Peyer's patch (tissue), 4 donors: ENCODE data around the gene BAD. TPM values are rescaled to one million over a fixed set of nuclear protein-coding genes. Genes with fewer than 3 reads are reported as not detected.

Source experiments
- DNase-seq, 3 donors: peaks; one replicate each; pipeline ENCODE4 v3.0.0-alpha.2; 2017 to 2019
- H3K27ac ChIP-seq, 4 donors: fragments of 200-600 bp; sonication (generic); one replicate each; pipeline ENCODE4 v1.5.1; 2016 to 2019
- H3K27me3 ChIP-seq, 2 donors: fragments of 200-600 bp; sonication (generic); one replicate each; pipeline ENCODE4 v1.5.1; 2019
- H3K36me3 ChIP-seq, 3 donors: fragments of 200-600 bp; sonication (generic); one replicate each; pipeline ENCODE4 v1.5.1; 2016 to 2019
- H3K4me1 ChIP-seq, 4 donors: fragments of 200-600 bp; sonication (generic); one replicate each; pipeline ENCODE4 v1.5.1; 2016 to 2019
- H3K4me3 ChIP-seq, 4 donors: fragments of 200-600 bp; sonication (generic); 1 replicate in 3 of 4; 2 replicates in 1 of 4; pipeline ENCODE4 v1.5.1; 2016 to 2019; ENCODE audit warnings: mild to moderate bottlenecking in 1 of 4
- H3K9me3 ChIP-seq, 4 donors: fragments of 200-600 bp; sonication (generic); one replicate each; pipeline ENCODE4 v1.5.1; 2016 to 2019; ENCODE audit warnings: mild to moderate bottlenecking in 1 of 4
- CTCF ChIP-seq, 6 experiments: fragments of 450-650 bp in 4 of 6; fragments of 200-600 bp in 2 of 6; sonication (generic) in 1 of 6; IDR thresholded peaks; one replicate each; pipeline ENCODE4 v1.5.1; 2017 to 2019; ENCODE audit warnings: antibody characterized with exemption in 6 of 6, mild to moderate bottlenecking in 3 of 6, moderate library complexity in 1 of 6
- POLR2A ChIP-seq, 2 donors: fragments of 450-650 bp; IDR thresholded peaks; one replicate each; pipeline ENCODE4 v1.5.1; 2017; ENCODE audit warnings: antibody characterized with exemption in 2 of 2, mild to moderate bottlenecking in 2 of 2, moderate library complexity in 2 of 2
- total RNA-seq, 4 donors: library from RNA; depleted of rRNA; stranded (reverse); fragments of >200 nt; gene quantifications; one replicate each; pipeline ENCODE4 v1.1.0, GENCODE V29; 2016

Gene BAD
- total RNA-seq, 4 donors from 2014 or later: 57.4 to 91.8 (median 63.7) TPM

- Histone ChIP-seq H3K36me3 (peaks cover 0 to 26% (median 0%) of the 10 kb centered on the region in 3 donors), H3K4me3 (peak overlapping the region; percentile 76 to 95 (median 94)), H3K27ac (peak overlapping the region; percentile 98 to 100 (median 98)), H3K4me1 (peaks cover 0 to 61% (median 30%) of the 10 kb centered on the region in 4 donors), H3K27me3 (no peaks in the 10 kb centered on the region), H3K9me3 (no peaks in the 10 kb centered on the region)
- peak in 1 of 3 donors; percentile 72 for DNase-seq
- TF ChIP-seq CTCF (IDR thresholded peaks at IDR 0.05) (no peak), POLR2A (IDR thresholded peaks at IDR 0.05) (no peak)
These were observed 44.6 kb downstream of the BAD start for GRCh38 chr11:64239662-64240434.

- Histone ChIP-seq H3K36me3 (peaks cover 0 to 22% (median 0%) of the 10 kb centered on the region in 3 donors), H3K27ac (peak overlapping the region; percentile 41 to 100 (median 98)), H3K27me3 (no peaks in the 10 kb centered on the region), H3K9me3 (no peaks in the 10 kb centered on the region), H3K4me3 (no peak overlapping the region), H3K4me1 (peaks cover 0 to 58% (median 29%) of the 10 kb centered on the region in 4 donors)
- no peak for DNase-seq
- TF ChIP-seq CTCF (IDR thresholded peaks at IDR 0.05): no peak
- no peak for TF ChIP-seq POLR2A (IDR thresholded peaks at IDR 0.05)
These were observed 45.5 kb downstream of the BAD start for GRCh38 chr11:64238999-64239398.

GRCh38 chr11:64238076-64238475, 46.4 kb downstream of the BAD start:
- TF ChIP-seq CTCF (IDR thresholded peaks at IDR 0.05) (no peak), POLR2A (IDR thresholded peaks at IDR 0.05) (no peak)
- peak in 1 of 3 donors; percentile 61 for DNase-seq
- peaks cover 0 to 55% (median 35%) of the 10 kb centered on the region in 4 donors for H3K4me1 ChIP-seq
- no peaks in the 10 kb centered on the region for H3K9me3 ChIP-seq
- no peak overlapping the region for H3K4me3 ChIP-seq
- peaks cover 0 to 19% (median 0%) of the 10 kb centered on the region in 3 donors for H3K36me3 ChIP-seq
- no peaks in the 10 kb centered on the region for H3K27me3 ChIP-seq
- H3K27ac ChIP-seq: peak overlapping the region; percentile 34 to 100 (median 83)

- H3K27ac ChIP-seq: peak overlapping the region; percentile 34 to 100 (median 83)
- H3K27me3 ChIP-seq: no peaks in the 10 kb centered on the region
- H3K9me3 ChIP-seq: no peaks in the 10 kb centered on the region
- peaks cover 0 to 19% (median 0%) of the 10 kb centered on the region in 3 donors for H3K36me3 ChIP-seq
- H3K4me3 ChIP-seq: peak overlapping the region in 1 of 4 donors; percentile 22
- peaks cover 0 to 55% (median 32%) of the 10 kb centered on the region in 4 donors for H3K4me1 ChIP-seq
- DNase-seq: peak in 2 of 3 donors; percentile 84 to 85
- TF ChIP-seq CTCF (IDR thresholded peaks at IDR 0.05): peak in 3 of 6 experiments; percentile 10 to 22 (median 20)
- peak in 1 of 2 donors; percentile 22 for TF ChIP-seq POLR2A (IDR thresholded peaks at IDR 0.05)
These were observed 46.9 kb downstream of the BAD start for GRCh38 chr11:64237484-64237951.

GRCh38 chr11:64235437-64236161, 48.9 kb downstream of the BAD start:
- H3K9me3 ChIP-seq: no peaks in the 10 kb centered on the region
- H3K27me3 ChIP-seq: no peaks in the 10 kb centered on the region
- peaks cover 0 to 63% (median 32%) of the 10 kb centered on the region in 4 donors for H3K4me1 ChIP-seq
- peaks cover 0 to 19% (median 0%) of the 10 kb centered on the region in 3 donors for H3K36me3 ChIP-seq
- H3K27ac ChIP-seq: peak overlapping the region; percentile 61 to 95 (median 83)
- TF ChIP-seq CTCF (IDR thresholded peaks at IDR 0.05) (no peak), POLR2A (IDR thresholded peaks at IDR 0.05) (no peak)
- peak overlapping the region; percentile 52 to 91 (median 80) for H3K4me3 ChIP-seq
- DNase-seq: no peak
